GM23338 (cell line): Measurements from ENCODE around the gene RNASE11.

ENCODE experiments used
- POLR2AphosphoS5 ChIP-seq: IDR thresholded peaks from 2 replicates; pipeline ENCODE4 v1.6.1; 2016; ENCODE audit warnings: antibody characterized with exemption, low read depth
- TF ChIP-seq, protein P1 (sequence below): IDR thresholded peaks from one replicate; pipeline ENCODE4 v1.6.1; 2018; ENCODE audit warnings: antibody characterized with exemption; ENCODE audit not compliant: unreplicated experiment
- TF ChIP-seq, protein P2 (sequence below): IDR thresholded peaks from 2 replicates; pipeline ENCODE4 v1.6.1; 2016; ENCODE audit warnings: antibody characterized with exemption
- TF ChIP-seq, protein P3 (sequence below), 2 experiments: fragments of 200-600 bp in 1 of 2; sonication (generic) in 1 of 2; conservative IDR thresholded peaks; 2 replicates each; pipeline versions ENCODE4 v1.5.1 to v1.6.1; 2016 to 2017; ENCODE audit warnings: antibody characterized with exemption in 2 of 2, low read depth in 2 of 2, mild to moderate bottlenecking in 2 of 2, moderate library complexity in 1 of 2

DNA sequence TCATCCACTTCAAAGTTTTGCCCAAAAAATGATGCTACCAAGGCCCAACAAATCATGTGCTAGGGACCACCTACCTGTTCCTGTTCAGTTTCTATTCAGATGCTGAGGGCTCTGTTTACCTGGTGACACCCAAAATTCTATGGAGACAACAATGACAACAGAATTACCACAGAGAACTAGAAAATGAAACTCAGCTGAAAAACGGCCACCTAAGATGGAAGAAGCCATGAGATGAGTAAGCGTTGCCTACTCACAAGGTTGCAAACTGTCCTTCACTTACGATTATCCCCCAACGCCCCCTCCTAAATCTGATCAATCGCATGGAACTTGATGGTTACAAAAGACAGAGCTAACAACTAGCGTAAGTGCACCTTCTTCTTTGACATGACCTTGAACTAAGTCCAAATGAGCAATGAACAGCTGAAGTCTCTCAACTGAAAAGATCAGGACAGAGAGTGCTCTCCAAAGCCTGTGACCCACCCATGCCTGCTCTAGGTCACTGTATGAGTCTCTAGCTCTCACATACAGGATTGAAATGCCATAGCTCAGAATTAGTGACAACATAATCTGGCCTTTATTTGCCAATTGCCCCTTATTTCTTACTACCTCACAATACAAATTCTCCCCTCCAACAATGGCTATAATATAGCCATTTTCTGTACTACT is at the start of gene RNASE11:
- TF ChIP-seq, protein P1, sequence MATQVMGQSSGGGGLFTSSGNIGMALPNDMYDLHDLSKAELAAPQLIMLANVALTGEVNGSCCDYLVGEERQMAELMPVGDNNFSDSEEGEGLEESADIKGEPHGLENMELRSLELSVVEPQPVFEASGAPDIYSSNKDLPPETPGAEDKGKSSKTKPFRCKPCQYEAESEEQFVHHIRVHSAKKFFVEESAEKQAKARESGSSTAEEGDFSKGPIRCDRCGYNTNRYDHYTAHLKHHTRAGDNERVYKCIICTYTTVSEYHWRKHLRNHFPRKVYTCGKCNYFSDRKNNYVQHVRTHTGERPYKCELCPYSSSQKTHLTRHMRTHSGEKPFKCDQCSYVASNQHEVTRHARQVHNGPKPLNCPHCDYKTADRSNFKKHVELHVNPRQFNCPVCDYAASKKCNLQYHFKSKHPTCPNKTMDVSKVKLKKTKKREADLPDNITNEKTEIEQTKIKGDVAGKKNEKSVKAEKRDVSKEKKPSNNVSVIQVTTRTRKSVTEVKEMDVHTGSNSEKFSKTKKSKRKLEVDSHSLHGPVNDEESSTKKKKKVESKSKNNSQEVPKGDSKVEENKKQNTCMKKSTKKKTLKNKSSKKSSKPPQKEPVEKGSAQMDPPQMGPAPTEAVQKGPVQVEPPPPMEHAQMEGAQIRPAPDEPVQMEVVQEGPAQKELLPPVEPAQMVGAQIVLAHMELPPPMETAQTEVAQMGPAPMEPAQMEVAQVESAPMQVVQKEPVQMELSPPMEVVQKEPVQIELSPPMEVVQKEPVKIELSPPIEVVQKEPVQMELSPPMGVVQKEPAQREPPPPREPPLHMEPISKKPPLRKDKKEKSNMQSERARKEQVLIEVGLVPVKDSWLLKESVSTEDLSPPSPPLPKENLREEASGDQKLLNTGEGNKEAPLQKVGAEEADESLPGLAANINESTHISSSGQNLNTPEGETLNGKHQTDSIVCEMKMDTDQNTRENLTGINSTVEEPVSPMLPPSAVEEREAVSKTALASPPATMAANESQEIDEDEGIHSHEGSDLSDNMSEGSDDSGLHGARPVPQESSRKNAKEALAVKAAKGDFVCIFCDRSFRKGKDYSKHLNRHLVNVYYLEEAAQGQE: no peak
- TF ChIP-seq, protein P2, sequence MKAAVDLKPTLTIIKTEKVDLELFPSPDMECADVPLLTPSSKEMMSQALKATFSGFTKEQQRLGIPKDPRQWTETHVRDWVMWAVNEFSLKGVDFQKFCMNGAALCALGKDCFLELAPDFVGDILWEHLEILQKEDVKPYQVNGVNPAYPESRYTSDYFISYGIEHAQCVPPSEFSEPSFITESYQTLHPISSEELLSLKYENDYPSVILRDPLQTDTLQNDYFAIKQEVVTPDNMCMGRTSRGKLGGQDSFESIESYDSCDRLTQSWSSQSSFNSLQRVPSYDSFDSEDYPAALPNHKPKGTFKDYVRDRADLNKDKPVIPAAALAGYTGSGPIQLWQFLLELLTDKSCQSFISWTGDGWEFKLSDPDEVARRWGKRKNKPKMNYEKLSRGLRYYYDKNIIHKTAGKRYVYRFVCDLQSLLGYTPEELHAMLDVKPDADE: no peak
- TF ChIP-seq, protein P3, sequence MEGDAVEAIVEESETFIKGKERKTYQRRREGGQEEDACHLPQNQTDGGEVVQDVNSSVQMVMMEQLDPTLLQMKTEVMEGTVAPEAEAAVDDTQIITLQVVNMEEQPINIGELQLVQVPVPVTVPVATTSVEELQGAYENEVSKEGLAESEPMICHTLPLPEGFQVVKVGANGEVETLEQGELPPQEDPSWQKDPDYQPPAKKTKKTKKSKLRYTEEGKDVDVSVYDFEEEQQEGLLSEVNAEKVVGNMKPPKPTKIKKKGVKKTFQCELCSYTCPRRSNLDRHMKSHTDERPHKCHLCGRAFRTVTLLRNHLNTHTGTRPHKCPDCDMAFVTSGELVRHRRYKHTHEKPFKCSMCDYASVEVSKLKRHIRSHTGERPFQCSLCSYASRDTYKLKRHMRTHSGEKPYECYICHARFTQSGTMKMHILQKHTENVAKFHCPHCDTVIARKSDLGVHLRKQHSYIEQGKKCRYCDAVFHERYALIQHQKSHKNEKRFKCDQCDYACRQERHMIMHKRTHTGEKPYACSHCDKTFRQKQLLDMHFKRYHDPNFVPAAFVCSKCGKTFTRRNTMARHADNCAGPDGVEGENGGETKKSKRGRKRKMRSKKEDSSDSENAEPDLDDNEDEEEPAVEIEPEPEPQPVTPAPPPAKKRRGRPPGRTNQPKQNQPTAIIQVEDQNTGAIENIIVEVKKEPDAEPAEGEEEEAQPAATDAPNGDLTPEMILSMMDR (conservative IDR thresholded peaks at IDR 0.05; ENCODE audit: low read depth in 2 of 2): no peak
- TF ChIP-seq POLR2AphosphoS5: no peak
